HG02642 (cell line): ENCODE results near the gene CST11.

Experiments
- ATAC-seq: cut with Tn5 transposase; IDR thresholded peaks from one replicate; pipeline ENCODE4 v1.9.1; 2021; ENCODE audit warnings: mild to moderate bottlenecking; ENCODE audit not compliant: unreplicated experiment, poor library complexity

CST11 gene

GRCh38 chr20:23455639-23456038, 3.0 kb upstream of the CST11 start:
- ATAC-seq: no peak

DNA sequence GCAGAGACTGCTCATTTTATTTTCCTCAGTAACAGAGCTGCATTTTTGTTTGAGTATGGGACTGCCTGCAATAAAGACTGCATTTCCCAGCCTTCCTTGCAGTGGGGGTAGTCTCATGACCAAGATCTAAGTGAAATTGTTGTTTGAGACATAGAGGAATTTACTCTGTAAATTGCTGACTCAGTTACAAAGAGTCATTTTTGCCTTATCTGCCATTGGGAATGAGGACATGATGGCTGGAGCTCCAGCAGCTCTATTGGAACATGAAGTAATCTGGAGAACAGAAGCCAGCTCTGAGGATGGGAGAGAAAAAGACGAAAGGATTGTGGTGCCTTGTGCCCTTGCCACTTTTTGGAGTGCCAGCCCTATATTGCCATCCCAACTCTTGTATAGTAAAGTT, 2.1 kb upstream of the CST11 start:
- no peak for ATAC-seq

GRCh38 chr20:23453549-23454543, 1.2 kb upstream of the CST11 start:
- ATAC-seq: no peak

- no peak for ATAC-seq
These were observed 654 bp downstream of the CST11 start for GRCh38 chr20:23451956-23452487.

DNA sequence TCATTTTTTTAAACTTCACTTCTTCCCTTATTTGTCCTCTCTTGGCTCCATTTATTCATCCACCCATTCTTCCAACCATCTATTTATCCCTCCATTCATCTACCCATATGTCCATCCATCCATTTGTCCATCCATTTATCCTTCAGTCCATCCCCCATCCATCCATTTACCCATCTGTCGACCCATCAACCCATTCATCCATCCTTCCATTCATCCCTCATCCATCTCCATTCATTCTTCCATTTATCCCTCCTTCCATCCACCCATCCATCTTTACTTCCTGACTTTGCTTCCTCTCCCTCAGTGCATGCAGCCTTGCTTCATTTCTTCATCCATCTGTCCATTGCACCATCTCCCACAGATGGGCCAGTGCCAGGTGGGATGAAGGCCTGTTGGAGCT, 1.8 kb downstream of the CST11 start:
- ATAC-seq: no peak

- ATAC-seq: no peak
These were observed 3.3 kb downstream of the CST11 start for GRCh38 chr20:23449421-23449820.

DNA sequence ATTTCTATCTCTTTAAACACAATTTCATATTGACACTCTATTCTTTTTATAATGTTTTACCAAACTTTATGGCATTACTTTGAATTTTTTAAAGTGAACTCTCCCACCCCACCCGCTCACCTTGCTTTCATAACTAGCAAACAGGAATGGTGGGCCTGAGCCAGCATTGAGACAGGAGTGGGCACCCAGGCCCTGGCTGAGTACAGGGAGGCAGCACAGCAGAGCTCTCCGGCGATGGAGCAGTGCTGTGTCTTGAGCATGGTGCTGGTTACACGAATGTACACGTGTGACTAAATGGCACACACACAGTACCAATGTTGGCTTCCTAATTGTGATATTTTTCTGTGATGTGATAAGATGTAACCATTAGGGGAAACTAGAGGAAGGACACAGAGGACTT, 4.5 kb downstream of the CST11 start:
- no peak for ATAC-seq

DNA sequence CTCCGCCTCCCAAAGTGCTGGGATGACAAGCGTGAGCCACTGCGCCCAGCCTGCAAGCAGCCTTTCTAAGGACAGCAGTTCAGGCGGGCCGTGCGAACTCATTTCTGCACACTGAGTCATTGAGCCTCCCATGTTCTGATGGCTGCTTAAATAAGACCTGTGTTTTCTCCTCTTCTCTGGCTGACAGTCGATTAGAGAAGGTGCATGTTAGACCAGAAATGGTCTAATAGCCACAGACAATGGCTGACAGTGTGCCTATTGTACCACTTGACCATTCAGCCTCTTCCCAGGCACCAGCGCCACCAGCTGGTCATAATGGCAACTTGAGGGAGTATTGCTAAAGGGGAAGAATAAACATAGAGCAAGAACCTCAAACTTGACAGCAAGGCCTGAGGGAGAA, 6.2 kb downstream of the CST11 start:
- ATAC-seq: peak; percentile 58

DNA sequence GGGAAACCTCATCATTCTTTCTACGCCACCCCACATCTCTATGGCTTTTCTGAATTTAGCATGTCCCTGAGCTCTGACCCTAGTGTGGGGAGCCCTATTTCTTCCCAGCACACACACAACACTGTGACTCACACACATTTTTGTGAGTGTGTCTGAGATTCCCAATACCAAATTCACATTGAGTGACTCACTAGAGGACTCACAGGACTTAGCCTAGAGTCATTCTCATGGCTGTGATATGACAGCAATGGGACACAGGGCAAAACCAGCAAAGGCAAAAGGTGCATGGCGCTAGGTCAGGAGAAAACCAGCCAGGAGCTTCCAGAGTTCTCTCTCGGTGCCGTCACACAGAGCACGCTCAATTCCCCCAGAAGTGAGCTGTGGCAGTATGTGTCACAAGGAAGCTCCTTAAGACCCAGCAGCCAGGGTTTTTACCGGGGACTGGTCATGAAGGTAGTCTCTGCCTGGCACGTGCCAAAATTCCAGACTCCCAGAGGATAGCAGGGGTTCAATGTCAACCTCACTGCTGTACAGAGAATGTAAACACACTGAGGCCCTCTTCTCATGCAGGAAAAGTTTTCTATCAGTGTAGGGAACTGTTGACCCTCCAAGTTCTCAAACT, 7.0 kb downstream of the CST11 start:
- ATAC-seq: no peak

DNA sequence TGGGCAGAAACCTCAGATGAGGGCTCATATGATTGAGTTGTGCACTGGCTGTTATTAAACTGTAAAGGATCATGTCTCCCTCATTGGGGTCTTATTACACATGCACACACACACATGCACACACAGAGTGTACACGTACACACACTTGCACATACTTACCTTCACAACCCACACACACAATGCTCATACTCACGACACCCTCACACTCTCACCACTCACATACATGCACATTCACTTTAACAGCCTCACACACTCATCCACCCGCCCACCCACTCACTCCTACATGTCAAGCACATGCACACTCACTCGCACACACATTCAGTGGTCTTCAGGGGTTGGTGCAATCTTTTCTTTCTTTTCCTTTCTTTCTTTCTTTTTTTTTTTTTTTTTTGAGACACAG, 7.8 kb downstream of the CST11 start:
- no peak for ATAC-seq

GRCh38 chr20:23442436-23442835, 10.2 kb downstream of the CST11 start:
- ATAC-seq: no peak

- peak; percentile 77 for ATAC-seq
These were observed 10.8 kb downstream of the CST11 start for GRCh38 chr20:23441850-23442313.

DNA sequence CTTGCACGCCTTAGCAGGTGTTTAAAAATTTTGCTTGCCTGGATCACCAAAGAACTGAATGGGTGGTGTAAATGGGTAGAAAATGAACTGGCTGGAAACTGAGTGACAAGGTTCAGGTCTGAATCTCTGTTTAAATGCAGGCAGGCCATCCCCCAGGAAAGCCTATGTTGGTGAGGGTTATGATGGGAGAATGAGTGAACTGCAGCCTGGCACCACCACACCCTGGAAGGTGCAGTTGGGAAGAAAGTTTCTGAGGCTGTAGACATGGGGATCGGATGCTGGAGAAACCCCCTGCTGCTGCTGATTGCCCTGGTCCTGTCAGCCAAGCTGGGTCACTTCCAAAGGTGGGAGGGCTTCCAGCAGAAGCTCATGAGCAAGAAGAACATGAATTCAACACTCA, 12.7 kb downstream of the CST11 start:
- ATAC-seq: no peak

DNA sequence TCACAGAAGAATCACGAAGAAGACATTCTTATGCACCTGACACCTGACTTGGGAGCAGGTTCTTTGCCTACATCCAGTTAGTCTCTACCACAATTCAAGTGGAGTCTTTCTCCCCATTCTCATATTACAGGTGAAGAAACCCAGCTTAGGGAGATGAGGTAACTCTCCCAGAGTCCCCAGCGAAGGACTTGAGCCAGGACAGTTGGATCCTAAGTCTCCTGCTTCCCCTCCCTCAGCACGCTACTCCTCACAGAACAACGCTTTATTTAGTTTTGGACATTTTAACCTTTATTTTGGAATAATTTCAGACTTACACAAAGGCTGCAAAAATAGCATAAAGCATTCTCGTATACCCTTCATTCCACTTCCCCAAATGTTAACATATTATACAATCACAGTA, 14.0 kb downstream of the CST11 start:
- no peak for ATAC-seq

DNA sequence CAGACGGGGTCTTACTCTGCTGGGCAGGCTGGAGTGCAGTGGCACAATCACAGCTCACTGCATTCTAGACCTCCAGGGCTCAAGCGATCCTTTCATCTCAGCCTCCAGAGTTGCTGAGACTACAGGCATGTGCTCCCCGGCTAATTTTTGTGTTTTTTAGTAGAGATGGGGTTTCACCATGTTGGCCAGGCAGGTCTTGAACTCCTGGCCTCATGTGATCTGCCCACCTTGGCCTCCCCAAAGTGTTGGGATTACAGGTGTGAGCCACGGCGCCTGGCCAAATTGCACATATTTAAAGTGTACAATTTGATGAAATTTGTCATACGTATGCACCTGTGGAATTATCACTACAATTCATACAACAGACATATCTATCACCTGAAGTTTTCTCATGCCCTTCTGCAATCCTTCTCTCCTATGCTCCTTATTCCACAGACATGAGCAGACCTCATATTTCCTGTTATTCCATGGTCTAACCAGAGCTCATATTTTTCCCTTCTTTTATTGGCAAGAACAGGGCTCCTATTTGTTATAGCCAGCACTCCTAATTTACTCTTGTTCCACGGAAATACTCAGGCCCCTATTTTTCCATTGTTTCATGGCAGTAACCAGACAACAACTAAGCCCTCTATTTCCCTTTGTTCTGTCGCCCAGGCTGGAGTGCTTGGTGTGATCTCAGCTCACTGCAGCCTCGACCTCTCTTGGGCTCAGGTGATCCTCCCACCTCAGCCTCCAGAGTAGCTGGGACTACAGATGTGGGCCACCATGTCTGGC, 15.4 kb downstream of the CST11 start:
- ATAC-seq: no peak

- no peak for ATAC-seq
These were observed 16.0 kb downstream of the CST11 start for GRCh38 chr20:23436681-23437080.

GRCh38 chr20:23435626-23436539, 16.8 kb downstream of the CST11 start:
- ATAC-seq: no peak

DNA sequence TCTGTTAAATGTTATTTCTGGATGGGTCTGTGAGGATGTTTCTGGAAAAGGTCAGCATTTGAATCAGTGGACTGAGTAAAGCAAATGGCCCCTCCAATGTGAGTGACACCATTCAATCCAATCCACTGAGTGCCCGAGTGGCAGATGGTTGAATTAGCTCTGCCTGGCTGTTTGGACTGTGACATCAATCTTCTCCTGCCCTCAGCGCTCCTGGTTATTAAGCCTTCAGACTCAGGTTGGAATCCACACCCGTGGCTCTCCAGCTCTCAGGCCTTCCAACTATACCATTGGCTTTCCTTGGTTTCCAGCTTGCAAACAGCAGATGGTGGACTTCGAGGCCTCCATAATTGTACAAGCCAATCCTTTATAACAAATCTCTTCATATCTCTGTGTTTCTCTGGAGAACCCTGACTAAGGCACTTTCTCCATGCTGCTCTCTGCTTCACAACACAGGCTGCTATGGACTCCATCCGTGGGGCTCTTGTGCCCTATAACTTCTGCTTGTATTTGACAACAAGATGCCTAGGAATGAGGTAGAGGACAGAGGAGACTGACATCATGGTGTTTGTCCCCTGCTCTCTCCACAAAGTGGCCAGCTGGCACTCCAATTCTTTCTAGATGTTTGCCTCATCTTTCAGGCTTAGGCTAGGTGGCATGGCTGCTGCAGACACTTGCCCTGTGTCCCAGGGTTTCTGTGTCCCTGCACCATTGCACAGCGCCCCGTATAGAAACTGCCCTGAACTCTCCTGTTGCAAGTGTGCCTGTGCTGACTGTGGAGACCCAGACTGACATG, 18.0 kb downstream of the CST11 start:
- ATAC-seq: no peak

DNA sequence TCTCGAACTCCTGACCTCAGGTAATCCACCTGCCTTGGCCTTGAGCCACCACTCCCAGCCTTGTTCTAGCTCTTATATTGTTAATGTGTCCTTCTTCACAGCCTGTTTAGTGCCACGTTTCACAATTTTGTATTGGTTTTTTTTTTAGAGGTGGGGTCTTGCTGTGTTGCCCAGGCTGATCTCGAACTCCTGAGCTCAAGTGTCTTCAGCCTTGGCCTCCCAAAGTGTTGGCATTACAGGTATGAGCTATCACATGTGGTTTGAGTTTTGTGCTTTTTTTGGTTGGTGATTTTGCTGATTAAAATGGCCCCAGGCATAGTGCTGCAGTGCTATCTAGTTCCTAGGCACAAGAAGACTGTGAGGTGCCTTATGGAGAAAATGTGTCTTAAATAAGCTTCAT, 19.0 kb downstream of the CST11 start:
- ATAC-seq: no peak
